ENCODE results near the gene HMCN2.

The HMCN2 gene

GRCh38 chr9:130380920-130381469 lies 115.4 kb downstream of the HMCN2 start:
- Histone ChIP-seq H3K27ac (ENCODE audit: low read depth, low read length) (no peak overlapping the region), H3K4me3 (ENCODE audit: low read depth in 1 of 2, low read length in 2 of 2) (no peak overlapping the region), H3K4me1 (ENCODE audit: insufficient read depth, low read length) (no peaks in the 10 kb centered on the region), H3K36me3 (ENCODE audit: insufficient read depth, low read length) (peaks cover 23% of the 10 kb centered on the region), H3K27me3 (ENCODE audit: control insufficient read depth in 1 of 2, insufficient read depth in 2 of 2, low read length in 2 of 2) (no peaks in the 10 kb centered on the region), H3K9me3 (ENCODE audit: low read length) (no peaks in the 10 kb centered on the region), H3K9ac (ENCODE audit: low read length) (no peak overlapping the region)

GRCh38 chr9:130381660-130382059 lies 116.1 kb downstream of the HMCN2 start:
- no peak overlapping the region for H3K4me3 ChIP-seq (ENCODE audit: low read depth in 1 of 2, low read length in 2 of 2)
- peaks cover 30% of the 10 kb centered on the region for H3K36me3 ChIP-seq (ENCODE audit: insufficient read depth, low read length)
- no peak overlapping the region for H3K27ac ChIP-seq (ENCODE audit: low read depth, low read length)
- no peaks in the 10 kb centered on the region for H3K27me3 ChIP-seq (ENCODE audit: control insufficient read depth in 1 of 2, insufficient read depth in 2 of 2, low read length in 2 of 2)
- no peaks in the 10 kb centered on the region for H3K9me3 ChIP-seq (ENCODE audit: low read length)
- H3K9ac ChIP-seq (ENCODE audit: low read length), result no peak overlapping the region
- no peaks in the 10 kb centered on the region for H3K4me1 ChIP-seq (ENCODE audit: insufficient read depth, low read length)

DNA sequence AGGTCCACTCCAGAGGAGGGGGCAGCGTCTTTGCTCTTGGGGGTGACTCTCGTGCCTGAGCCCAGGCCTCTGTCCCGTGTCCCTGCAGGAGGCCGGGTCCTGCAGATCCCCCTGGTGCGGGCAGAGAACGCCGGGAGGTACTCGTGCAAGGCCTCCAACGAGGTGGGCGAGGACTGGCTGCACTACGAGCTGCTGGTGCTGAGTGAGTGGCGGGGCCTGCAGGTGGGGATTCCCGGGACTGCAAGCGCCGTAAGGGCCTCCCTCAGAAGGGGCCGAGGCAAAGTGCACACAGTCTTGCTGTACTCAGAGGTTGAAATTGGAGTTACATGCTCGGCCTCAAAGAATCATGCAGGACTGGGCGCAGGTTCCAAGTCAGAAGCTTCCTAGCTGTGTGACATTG lies 116.5 kb downstream of the HMCN2 start:
- no peaks in the 10 kb centered on the region for H3K27me3 ChIP-seq (ENCODE audit: control insufficient read depth in 1 of 2, insufficient read depth in 2 of 2, low read length in 2 of 2)
- no peak overlapping the region for H3K9ac ChIP-seq (ENCODE audit: low read length)
- H3K4me3 ChIP-seq (ENCODE audit: low read depth in 1 of 2, low read length in 2 of 2), result no peak overlapping the region
- H3K4me1 ChIP-seq (ENCODE audit: insufficient read depth, low read length), result no peaks in the 10 kb centered on the region
- H3K9me3 ChIP-seq (ENCODE audit: low read length), result no peaks in the 10 kb centered on the region
- no peak overlapping the region for H3K27ac ChIP-seq (ENCODE audit: low read depth, low read length)
- peaks cover 34% of the 10 kb centered on the region for H3K36me3 ChIP-seq (ENCODE audit: insufficient read depth, low read length)

DNA sequence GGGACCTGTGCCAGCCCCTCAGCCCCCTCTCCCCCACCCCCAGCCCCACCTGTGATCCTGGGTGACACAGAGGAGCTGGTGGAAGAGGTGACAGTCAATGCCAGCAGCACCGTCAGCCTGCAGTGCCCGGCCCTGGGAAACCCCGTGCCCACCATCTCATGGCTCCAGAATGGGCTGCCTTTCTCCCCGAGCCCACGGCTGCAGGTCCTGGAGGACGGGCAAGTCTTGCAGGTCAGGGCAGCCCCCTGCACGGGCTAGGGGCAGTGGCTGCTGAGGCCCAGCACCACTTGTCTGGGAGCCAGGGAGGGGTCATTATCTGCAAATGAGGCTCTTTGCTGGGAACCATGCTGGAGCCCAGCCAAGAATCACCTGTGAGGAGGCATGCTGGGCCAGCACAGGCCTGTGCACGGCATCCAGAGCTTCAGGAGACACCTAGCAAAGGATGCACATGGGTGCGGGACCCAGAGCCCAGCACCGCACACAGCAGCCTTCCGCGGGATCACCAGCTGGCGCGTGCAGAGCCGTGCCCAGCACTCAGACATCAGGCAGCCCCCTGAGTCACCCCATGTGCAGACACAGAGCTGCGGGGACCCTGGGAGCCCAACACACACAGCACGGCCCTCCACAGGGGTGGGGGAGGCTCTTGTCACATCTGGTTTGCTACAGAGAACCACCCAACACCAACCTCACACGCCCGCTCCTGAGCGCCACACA lies 117.2 kb downstream of the HMCN2 start:
- H3K4me1 ChIP-seq (ENCODE audit: insufficient read depth, low read length), result no peaks in the 10 kb centered on the region
- no peak overlapping the region for H3K4me3 ChIP-seq (ENCODE audit: low read depth in 1 of 2, low read length in 2 of 2)
- H3K9me3 ChIP-seq (ENCODE audit: low read length), result no peaks in the 10 kb centered on the region
- H3K27ac ChIP-seq (ENCODE audit: low read depth, low read length), result no peak overlapping the region
- H3K36me3 ChIP-seq (ENCODE audit: insufficient read depth, low read length), result peaks cover 38% of the 10 kb centered on the region
- no peaks in the 10 kb centered on the region for H3K27me3 ChIP-seq (ENCODE audit: control insufficient read depth in 1 of 2, insufficient read depth in 2 of 2, low read length in 2 of 2)
- no peak overlapping the region for H3K9ac ChIP-seq (ENCODE audit: low read length)

DNA sequence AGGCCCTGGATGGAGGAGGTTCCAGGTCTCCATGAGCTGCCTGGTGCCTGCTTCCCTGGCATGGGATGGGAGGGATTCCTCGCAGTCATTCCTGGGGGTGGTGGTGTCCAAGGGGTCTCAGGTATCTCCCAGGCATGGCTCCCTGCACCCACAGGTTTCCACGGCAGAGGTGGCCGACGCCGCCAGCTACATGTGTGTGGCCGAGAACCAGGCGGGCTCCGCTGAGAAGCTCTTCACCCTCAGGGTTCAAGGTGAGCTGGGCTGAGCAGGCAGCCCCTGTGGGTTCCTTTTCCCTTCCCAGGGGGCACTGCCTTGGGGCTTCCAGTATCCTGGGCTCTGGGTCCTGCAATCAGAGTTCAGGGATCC lies 117.8 kb downstream of the HMCN2 start:
- Histone ChIP-seq H3K9ac (ENCODE audit: low read length) (no peak overlapping the region), H3K27me3 (ENCODE audit: control insufficient read depth in 1 of 2, insufficient read depth in 2 of 2, low read length in 2 of 2) (no peaks in the 10 kb centered on the region), H3K27ac (ENCODE audit: low read depth, low read length) (no peak overlapping the region), H3K4me3 (ENCODE audit: low read depth in 1 of 2, low read length in 2 of 2) (no peak overlapping the region), H3K9me3 (ENCODE audit: low read length) (no peaks in the 10 kb centered on the region), H3K4me1 (ENCODE audit: insufficient read depth, low read length) (no peaks in the 10 kb centered on the region), H3K36me3 (ENCODE audit: insufficient read depth, low read length) (peaks cover 40% of the 10 kb centered on the region)

- Histone ChIP-seq H3K27ac (ENCODE audit: low read depth, low read length) (no peak overlapping the region), H3K4me1 (ENCODE audit: insufficient read depth, low read length) (no peaks in the 10 kb centered on the region), H3K9me3 (ENCODE audit: low read length) (no peaks in the 10 kb centered on the region), H3K9ac (ENCODE audit: low read length) (no peak overlapping the region), H3K36me3 (ENCODE audit: insufficient read depth, low read length) (peaks cover 44% of the 10 kb centered on the region), H3K4me3 (ENCODE audit: low read depth in 1 of 2, low read length in 2 of 2) (no peak overlapping the region), H3K27me3 (ENCODE audit: control insufficient read depth in 1 of 2, insufficient read depth in 2 of 2, low read length in 2 of 2) (no peaks in the 10 kb centered on the region)
Observed at GRCh38 chr9:130383979-130384676, 118.6 kb downstream of the HMCN2 start.

- Histone ChIP-seq H3K27ac (ENCODE audit: low read depth, low read length) (no peak overlapping the region), H3K9ac (ENCODE audit: low read length) (no peak overlapping the region), H3K4me1 (ENCODE audit: insufficient read depth, low read length) (no peaks in the 10 kb centered on the region), H3K9me3 (ENCODE audit: low read length) (no peaks in the 10 kb centered on the region), H3K27me3 (ENCODE audit: control insufficient read depth in 1 of 2, insufficient read depth in 2 of 2, low read length in 2 of 2) (no peaks in the 10 kb centered on the region), H3K4me3 (ENCODE audit: low read depth in 1 of 2, low read length in 2 of 2) (no peak overlapping the region), H3K36me3 (ENCODE audit: insufficient read depth, low read length) (peaks cover 44% of the 10 kb centered on the region)
Observed at GRCh38 chr9:130385257-130385656, 119.7 kb downstream of the HMCN2 start.

- Histone ChIP-seq H3K4me1 (ENCODE audit: insufficient read depth, low read length) (no peaks in the 10 kb centered on the region), H3K27me3 (ENCODE audit: control insufficient read depth in 1 of 2, insufficient read depth in 2 of 2, low read length in 2 of 2) (no peaks in the 10 kb centered on the region), H3K4me3 (ENCODE audit: low read depth in 1 of 2, low read length in 2 of 2) (no peak overlapping the region), H3K9ac (ENCODE audit: low read length) (no peak overlapping the region), H3K36me3 (ENCODE audit: insufficient read depth, low read length) (peaks cover 59% of the 10 kb centered on the region), H3K9me3 (ENCODE audit: low read length) (no peaks in the 10 kb centered on the region), H3K27ac (ENCODE audit: low read depth, low read length) (no peak overlapping the region)
Observed at GRCh38 chr9:130387398-130387797, 121.8 kb downstream of the HMCN2 start.

DNA sequence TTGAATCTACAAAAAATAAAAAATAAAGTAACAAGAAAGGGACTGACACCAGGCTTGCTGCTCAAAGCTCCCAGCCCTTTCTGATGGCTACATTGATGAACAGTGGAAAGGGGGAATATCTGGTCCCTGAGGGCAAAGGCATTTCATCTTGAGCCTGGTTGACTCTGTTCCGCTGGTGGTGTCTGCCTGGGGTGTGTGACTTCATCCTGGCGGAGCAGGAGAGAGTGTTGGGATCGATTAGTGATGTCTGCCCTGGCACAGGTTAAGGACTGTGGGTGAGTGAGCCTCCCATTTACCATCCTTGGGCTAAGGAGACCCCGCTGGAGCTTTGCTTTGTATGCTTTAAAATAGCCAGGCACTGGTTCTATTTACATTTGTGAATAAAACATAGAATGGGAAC lies 122.3 kb downstream of the HMCN2 start:
- Histone ChIP-seq H3K9me3 (ENCODE audit: low read length) (no peaks in the 10 kb centered on the region), H3K27ac (ENCODE audit: low read depth, low read length) (no peak overlapping the region), H3K9ac (ENCODE audit: low read length) (no peak overlapping the region), H3K36me3 (ENCODE audit: insufficient read depth, low read length) (peaks cover 60% of the 10 kb centered on the region), H3K4me1 (ENCODE audit: insufficient read depth, low read length) (no peaks in the 10 kb centered on the region), H3K4me3 (ENCODE audit: low read depth in 1 of 2, low read length in 2 of 2) (no peak overlapping the region), H3K27me3 (ENCODE audit: control insufficient read depth in 1 of 2, insufficient read depth in 2 of 2, low read length in 2 of 2) (no peaks in the 10 kb centered on the region)

DNA sequence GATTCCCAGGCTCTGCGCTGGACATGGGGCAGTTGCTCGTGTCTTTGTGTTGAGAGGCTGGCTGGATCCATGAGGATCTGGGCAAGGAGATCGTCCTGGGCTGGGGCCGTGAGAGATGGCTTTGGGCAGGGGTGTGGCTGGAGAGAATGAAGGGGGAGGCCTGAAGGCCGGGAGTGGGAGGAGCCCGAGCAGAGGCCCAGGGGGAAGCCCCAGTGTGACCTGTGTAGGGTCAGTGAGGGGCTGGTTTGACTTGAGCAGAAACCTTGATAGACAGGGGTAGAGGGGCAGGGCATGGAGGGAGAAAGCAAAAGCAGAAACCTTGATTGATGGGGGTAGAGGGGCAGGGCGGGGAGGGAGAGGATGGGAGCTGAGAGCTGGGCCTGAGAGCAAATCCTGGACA lies 124.8 kb downstream of the HMCN2 start:
- Histone ChIP-seq H3K9ac (ENCODE audit: low read length) (no peak overlapping the region), H3K9me3 (ENCODE audit: low read length) (no peaks in the 10 kb centered on the region), H3K27me3 (ENCODE audit: control insufficient read depth in 1 of 2, insufficient read depth in 2 of 2, low read length in 2 of 2) (no peaks in the 10 kb centered on the region), H3K36me3 (ENCODE audit: insufficient read depth, low read length) (peaks cover 72% of the 10 kb centered on the region), H3K4me3 (ENCODE audit: low read depth in 1 of 2, low read length in 2 of 2) (no peak overlapping the region), H3K4me1 (ENCODE audit: insufficient read depth, low read length) (no peaks in the 10 kb centered on the region), H3K27ac (ENCODE audit: low read depth, low read length) (no peak overlapping the region)

DNA sequence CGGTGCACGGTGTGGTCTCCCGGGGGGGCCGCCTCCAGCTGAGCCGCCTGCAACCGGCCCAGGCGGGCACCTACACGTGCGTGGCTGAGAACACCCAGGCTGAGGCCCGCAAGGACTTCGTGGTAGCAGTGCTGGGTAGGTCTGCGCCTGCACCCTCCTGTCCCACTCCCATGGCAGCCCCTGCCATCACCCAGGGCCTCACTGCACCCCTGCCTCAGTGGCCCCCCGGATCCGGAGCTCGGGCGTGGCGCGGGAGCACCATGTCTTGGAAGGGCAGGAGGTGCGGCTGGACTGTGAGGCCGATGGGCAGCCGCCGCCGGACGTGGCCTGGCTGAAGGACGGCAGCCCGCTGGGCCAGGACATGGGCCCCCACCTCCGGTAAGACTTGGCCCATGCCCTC lies 125.4 kb downstream of the HMCN2 start:
- Histone ChIP-seq H3K4me3 (ENCODE audit: low read depth in 1 of 2, low read length in 2 of 2) (no peak overlapping the region), H3K27me3 (ENCODE audit: control insufficient read depth in 1 of 2, insufficient read depth in 2 of 2, low read length in 2 of 2) (no peaks in the 10 kb centered on the region), H3K4me1 (ENCODE audit: insufficient read depth, low read length) (no peaks in the 10 kb centered on the region), H3K9ac (ENCODE audit: low read length) (no peak overlapping the region), H3K9me3 (ENCODE audit: low read length) (no peaks in the 10 kb centered on the region), H3K36me3 (ENCODE audit: insufficient read depth, low read length) (peaks cover 75% of the 10 kb centered on the region), H3K27ac (ENCODE audit: low read depth, low read length) (no peak overlapping the region)

DNA sequence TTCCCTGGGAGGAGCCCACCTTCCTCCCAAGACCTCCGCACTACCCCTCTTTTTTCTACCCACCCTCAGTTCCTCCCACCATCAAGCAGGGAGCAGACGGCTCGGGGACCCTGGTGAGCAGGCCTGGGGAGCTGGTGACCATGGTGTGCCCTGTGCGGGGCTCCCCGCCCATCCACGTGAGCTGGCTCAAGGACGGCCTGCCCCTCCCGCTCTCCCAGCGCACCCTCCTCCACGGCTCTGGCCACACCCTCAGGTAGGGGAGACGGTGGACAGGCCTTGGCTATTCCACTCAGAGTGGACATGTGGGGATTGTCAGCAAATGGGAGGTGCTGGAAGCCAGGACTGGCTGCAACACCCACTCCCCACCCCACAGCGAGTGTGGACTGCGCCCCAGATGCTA lies 126.3 kb downstream of the HMCN2 start:
- H3K36me3 ChIP-seq (ENCODE audit: insufficient read depth, low read length), result peaks cover 75% of the 10 kb centered on the region

More for the DNA sequence above, 126.3 kb downstream of the HMCN2 start:
- H3K27me3 ChIP-seq (ENCODE audit: control insufficient read depth in 1 of 2, insufficient read depth in 2 of 2, low read length in 2 of 2), result no peaks in the 10 kb centered on the region
- no peak overlapping the region for H3K9ac ChIP-seq (ENCODE audit: low read length)
- no peak overlapping the region for H3K4me3 ChIP-seq (ENCODE audit: low read depth in 1 of 2, low read length in 2 of 2)
- H3K4me1 ChIP-seq (ENCODE audit: insufficient read depth, low read length), result no peaks in the 10 kb centered on the region
- no peaks in the 10 kb centered on the region for H3K9me3 ChIP-seq (ENCODE audit: low read length)
- H3K27ac ChIP-seq (ENCODE audit: low read depth, low read length), result no peak overlapping the region

All from muscle layer of colon (tissue), 2 donors.